GM20000 (cell line): ENCODE results near the gene GUCY1A2.
"Not testable (repeated sequence)": the region's sequence is repeated elsewhere in the genome, so short reads cannot be mapped to it uniquely, and the experiment has no call there.

ENCODE experiments used
- DNase-seq: peaks from one replicate; pipeline ENCODE4 v3.0.0; 2012; ENCODE audit warnings: low spot score
- TF ChIP-seq, protein P1 (sequence below): IDR thresholded peaks from 2 replicates; pipeline ENCODE4 v1.5.1; 2012; ENCODE audit warnings: mild to moderate bottlenecking, control low read depth; ENCODE audit errors: extremely low read depth, missing control alignments

GUCY1A2 gene

GRCh38 chr11:107018219-107018901 is at the start of gene GUCY1A2:
Gene GUCY1A2, minus strand, starts transcription at chr11:107018476. Its CDS starts 421 bp downstream, at chr11:107018055.
- no peak for DNase-seq
- TF ChIP-seq, protein P1, sequence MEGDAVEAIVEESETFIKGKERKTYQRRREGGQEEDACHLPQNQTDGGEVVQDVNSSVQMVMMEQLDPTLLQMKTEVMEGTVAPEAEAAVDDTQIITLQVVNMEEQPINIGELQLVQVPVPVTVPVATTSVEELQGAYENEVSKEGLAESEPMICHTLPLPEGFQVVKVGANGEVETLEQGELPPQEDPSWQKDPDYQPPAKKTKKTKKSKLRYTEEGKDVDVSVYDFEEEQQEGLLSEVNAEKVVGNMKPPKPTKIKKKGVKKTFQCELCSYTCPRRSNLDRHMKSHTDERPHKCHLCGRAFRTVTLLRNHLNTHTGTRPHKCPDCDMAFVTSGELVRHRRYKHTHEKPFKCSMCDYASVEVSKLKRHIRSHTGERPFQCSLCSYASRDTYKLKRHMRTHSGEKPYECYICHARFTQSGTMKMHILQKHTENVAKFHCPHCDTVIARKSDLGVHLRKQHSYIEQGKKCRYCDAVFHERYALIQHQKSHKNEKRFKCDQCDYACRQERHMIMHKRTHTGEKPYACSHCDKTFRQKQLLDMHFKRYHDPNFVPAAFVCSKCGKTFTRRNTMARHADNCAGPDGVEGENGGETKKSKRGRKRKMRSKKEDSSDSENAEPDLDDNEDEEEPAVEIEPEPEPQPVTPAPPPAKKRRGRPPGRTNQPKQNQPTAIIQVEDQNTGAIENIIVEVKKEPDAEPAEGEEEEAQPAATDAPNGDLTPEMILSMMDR: no peak

GRCh38 chr11:107054391-107054790 is 36.1 kb upstream of the GUCY1A2 start:
- TF ChIP-seq, protein P1: no peak
- DNase-seq: no peak

GRCh38 chr11:107051332-107051731 is 33.1 kb upstream of the GUCY1A2 start:
- not testable (repeated sequence) for DNase-seq

- DNase-seq: not testable (repeated sequence)
Measured at GRCh38 chr11:107050899-107051298, 32.6 kb upstream of the GUCY1A2 start.

DNA sequence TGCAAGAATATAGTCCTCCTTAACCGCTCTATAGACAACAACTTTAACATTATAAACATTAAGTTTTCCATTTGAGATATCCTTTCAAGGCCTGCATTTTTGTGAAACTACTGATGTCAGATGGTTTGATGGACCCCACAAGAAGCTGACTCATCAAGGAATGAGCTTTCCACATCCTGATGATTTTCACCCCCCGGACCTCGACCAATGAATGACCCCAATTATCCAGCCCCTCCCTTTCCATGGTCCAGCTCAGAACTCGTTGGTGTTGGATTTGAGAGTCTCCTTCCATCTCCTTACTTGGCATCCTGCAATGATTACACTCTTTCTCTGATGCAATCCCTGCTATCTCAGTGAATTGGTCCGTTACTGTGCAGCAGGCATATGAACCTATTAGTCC is 31.8 kb upstream of the GUCY1A2 start:
- DNase-seq: no peak
- TF ChIP-seq, protein P1: no peak

DNA sequence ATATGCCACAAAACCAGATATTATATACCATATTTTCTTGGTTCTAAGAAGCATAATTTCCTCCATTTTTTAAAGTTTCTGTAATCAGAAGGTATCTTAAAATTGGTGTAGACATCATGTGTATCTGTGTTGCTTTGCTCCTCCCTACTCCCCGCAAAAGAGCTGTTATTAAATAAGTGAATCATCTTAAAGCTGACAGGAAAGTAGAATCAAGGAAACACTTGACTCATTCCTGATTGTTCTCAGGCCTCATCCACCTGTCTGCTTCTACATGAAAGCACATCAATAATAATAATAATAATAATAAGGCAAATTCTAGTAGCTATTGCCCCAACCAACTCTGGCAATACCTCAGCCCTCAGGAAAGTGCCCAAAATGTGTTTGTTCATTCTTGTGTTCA is 26.2 kb upstream of the GUCY1A2 start:
- TF ChIP-seq, protein P1: no peak

DNA sequence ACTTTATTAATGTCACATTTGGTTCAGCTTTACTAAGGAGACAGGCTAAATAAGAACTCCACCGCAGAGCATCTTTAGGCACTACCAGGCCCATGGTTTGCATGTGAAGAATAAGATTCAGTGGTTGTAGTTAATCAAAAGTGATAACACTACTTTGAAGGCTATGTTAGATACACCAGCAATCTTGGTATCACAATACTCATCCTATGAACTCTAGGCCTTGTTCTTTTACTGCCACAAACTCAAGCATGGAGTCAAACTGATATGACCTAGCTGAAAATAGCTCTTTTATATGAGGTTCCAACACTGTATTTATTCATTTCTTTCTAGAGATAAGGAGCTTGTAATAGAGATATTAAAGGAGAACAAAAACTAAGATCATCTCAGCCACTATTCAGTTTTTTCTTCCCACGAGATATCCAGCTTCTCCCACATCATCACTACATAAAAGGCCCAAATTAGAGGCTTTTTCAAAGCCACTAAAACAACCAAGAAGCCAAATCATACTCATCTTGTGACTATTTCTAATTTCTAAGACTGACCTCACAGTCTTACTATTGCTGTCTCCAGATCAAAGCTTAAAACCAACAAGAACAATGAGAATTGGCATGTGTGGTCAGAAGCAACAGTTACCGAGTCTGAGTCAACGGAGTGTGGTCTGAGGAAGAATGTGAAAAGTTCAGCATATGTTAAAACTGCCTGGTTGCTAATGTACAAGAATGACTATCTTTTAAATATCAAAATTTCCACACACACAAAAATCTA is 25.1 kb upstream of the GUCY1A2 start:
- TF ChIP-seq, protein P1: no peak
- peak; percentile 45 for DNase-seq

More for the DNA sequence above, 26.2 kb upstream of the GUCY1A2 start:
- no peak for DNase-seq

- TF ChIP-seq, protein P1: no peak
- DNase-seq: no peak
Measured at GRCh38 chr11:107042748-107043147, 24.5 kb upstream of the GUCY1A2 start.
